ENCODE measurements around the gene GPRASP1.

GPRASP1 gene

DNA sequence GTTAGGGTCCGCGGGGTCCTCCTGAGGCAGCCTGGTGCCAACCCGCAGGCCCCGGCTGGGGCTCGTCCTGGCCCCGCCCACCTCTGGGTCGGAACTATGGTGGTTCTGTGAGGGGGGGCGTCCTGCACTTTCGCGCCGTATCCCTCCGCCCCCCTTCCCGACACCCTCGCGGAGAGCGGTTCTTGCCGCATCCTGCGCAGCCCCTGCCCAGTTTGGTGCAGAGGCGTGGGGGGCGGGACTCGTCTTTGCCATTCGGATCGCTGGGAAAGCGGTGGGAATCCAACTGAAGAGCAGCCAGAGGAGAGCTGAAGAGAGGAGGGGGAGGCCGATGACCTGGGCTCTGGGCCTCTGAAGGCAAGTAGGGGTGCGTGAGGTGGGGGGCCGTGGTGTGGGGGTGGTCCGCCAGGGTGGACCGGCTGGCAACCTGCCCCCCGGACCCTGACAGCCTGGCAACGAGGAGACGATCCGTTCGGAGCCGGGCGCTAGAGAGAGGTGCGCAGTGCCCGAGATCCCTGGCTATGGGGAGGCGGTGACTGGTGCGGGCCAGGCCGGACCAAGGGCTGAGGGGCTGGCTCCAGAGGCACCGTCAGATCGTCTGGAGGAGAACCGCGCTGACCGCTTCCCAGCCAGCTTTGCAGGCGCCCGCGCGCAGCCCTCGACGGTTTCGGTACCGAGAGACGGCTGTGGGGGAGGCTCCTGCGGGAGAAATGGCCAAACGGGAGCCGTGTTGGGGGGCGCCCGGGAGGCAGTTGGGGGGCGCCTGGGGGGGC is at the start of gene GPRASP1:
TSS of gene GPRASP1 (plus strand) at position 242 of the 770 bp plus-strand sequence. CDS start 2,431 bp downstream, outside the sequence.
- no peak within 1 kb of the TSS for H3K27ac ChIP-seq (ENCODE audit: low read depth, low read length)

GRCh38 chrX:102604327-102604726 is 47.0 kb upstream of the GPRASP1 start:
- H3K9ac ChIP-seq (ENCODE audit: low read depth in 1 of 2, low read length in 2 of 2) = no peak overlapping the region
- H3K27me3 ChIP-seq (ENCODE audit: control insufficient read depth in 1 of 2, insufficient read depth in 2 of 2, low read length in 2 of 2) = no peaks in the 10 kb centered on the region
- no peaks in the 10 kb centered on the region for H3K9me3 ChIP-seq (ENCODE audit: control insufficient read depth in 1 of 2, low read length in 2 of 2)
- no peak overlapping the region for H3K27ac ChIP-seq (ENCODE audit: low read depth, low read length)
- peaks cover 0 to 8% of the 10 kb centered on the region in 2 donors for H3K36me3 ChIP-seq (ENCODE audit: control insufficient read depth in 1 of 2, insufficient read depth in 2 of 2, low read length in 2 of 2)
- H3K4me1 ChIP-seq (ENCODE audit: control insufficient read depth in 1 of 2, insufficient read depth in 2 of 2, low read length in 2 of 2) = no peaks in the 10 kb centered on the region
- no peak overlapping the region for H3K4me3 ChIP-seq (ENCODE audit: low read depth in 1 of 2, low read length in 2 of 2)

More for the DNA sequence above, at the start of gene GPRASP1:
- no peaks in the 10 kb centered on the region for H3K9me3 ChIP-seq (ENCODE audit: control insufficient read depth in 1 of 2, low read length in 2 of 2)
- peak within 1 kb of the TSS; percentile 58 to 65 for H3K4me3 ChIP-seq (ENCODE audit: low read depth in 1 of 2, low read length in 2 of 2)
- peak within 1 kb of the TSS; percentile 36 to 43 for H3K9ac ChIP-seq (ENCODE audit: low read depth in 1 of 2, low read length in 2 of 2)
- H3K36me3 ChIP-seq (ENCODE audit: control insufficient read depth in 1 of 2, insufficient read depth in 2 of 2, low read length in 2 of 2) = no peaks in the 10 kb centered on the region
- no peaks in the 10 kb centered on the region for H3K27me3 ChIP-seq (ENCODE audit: control insufficient read depth in 1 of 2, insufficient read depth in 2 of 2, low read length in 2 of 2)
- H3K4me1 ChIP-seq (ENCODE audit: control insufficient read depth in 1 of 2, insufficient read depth in 2 of 2, low read length in 2 of 2) = no peaks in the 10 kb centered on the region

DNA sequence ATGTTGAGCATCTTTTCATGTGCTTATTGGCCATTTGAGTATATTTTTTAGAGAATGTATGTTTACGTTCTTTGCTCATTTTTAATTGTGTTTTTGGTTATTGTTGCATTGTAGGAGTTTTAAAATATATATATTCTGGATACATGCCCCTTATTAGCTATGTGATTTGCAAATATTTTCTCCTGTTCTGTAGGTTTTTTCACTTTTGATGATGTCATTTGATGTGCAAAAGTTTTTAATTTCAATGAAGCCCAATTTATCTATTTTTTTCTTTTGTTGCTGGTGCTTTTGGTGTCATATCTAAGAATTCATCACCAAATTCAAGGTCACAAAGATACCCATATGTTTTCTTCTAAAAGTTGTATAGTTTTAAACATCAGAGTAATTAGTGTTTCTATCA is 45.2 kb upstream of the GPRASP1 start:
- no peaks in the 10 kb centered on the region for H3K4me1 ChIP-seq (ENCODE audit: control insufficient read depth in 1 of 2, insufficient read depth in 2 of 2, low read length in 2 of 2)
- H3K9me3 ChIP-seq (ENCODE audit: control insufficient read depth in 1 of 2, low read length in 2 of 2) = no peaks in the 10 kb centered on the region
- peaks cover 0 to 8% of the 10 kb centered on the region in 2 donors for H3K36me3 ChIP-seq (ENCODE audit: control insufficient read depth in 1 of 2, insufficient read depth in 2 of 2, low read length in 2 of 2)
- no peak overlapping the region for H3K27ac ChIP-seq (ENCODE audit: low read depth, low read length)
- no peak overlapping the region for H3K9ac ChIP-seq (ENCODE audit: low read depth in 1 of 2, low read length in 2 of 2)
- no peaks in the 10 kb centered on the region for H3K27me3 ChIP-seq (ENCODE audit: control insufficient read depth in 1 of 2, insufficient read depth in 2 of 2, low read length in 2 of 2)
- no peak overlapping the region for H3K4me3 ChIP-seq (ENCODE audit: low read depth in 1 of 2, low read length in 2 of 2)

DNA sequence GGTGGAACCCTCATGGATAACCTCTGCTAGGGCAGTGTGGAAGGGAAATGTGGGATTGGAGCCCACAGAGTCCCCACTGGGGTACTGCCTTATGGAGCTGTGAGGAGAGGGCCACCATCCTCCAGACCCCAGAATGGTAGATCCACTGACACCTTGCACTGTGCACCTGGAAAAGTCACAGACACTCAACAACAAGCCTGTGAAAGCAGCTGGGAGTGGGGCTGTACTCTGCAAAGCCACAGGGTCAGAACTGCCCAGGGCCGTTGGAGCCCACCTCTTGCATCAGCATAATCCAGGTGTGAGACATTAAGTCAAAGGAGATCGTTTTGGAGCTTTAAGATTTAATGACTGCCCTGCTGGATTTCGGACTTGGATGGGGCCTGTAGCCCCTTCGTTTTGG is 40.4 kb upstream of the GPRASP1 start:
- peaks cover 0 to 3% of the 10 kb centered on the region in 2 donors for H3K36me3 ChIP-seq (ENCODE audit: control insufficient read depth in 1 of 2, insufficient read depth in 2 of 2, low read length in 2 of 2)
- no peaks in the 10 kb centered on the region for H3K4me1 ChIP-seq (ENCODE audit: control insufficient read depth in 1 of 2, insufficient read depth in 2 of 2, low read length in 2 of 2)
- no peak overlapping the region for H3K4me3 ChIP-seq (ENCODE audit: low read depth in 1 of 2, low read length in 2 of 2)
- H3K27me3 ChIP-seq (ENCODE audit: control insufficient read depth in 1 of 2, insufficient read depth in 2 of 2, low read length in 2 of 2) = no peaks in the 10 kb centered on the region
- H3K9me3 ChIP-seq (ENCODE audit: control insufficient read depth in 1 of 2, low read length in 2 of 2) = no peaks in the 10 kb centered on the region
- no peak overlapping the region for H3K9ac ChIP-seq (ENCODE audit: low read depth in 1 of 2, low read length in 2 of 2)
- no peak overlapping the region for H3K27ac ChIP-seq (ENCODE audit: low read depth, low read length)

DNA sequence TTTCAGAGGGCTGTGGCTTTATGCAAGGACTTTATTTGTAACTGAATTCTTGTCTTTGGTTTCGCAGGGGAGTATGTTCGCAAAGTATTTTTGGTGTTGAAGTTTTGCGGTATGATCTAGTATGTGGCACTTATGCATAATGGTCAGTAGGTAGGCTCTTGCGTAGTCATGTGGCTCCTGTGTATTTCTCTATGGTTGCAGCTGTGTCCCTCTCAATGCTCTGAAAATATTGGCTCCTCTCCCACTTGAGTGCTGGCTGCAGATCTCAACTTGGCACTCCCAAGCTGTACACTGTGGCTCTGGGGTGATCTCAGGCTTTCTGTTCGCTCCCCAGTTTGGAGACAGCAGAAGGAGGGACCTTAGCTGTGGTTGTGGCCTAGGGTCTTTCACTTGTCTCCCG is 27.2 kb upstream of the GPRASP1 start:
- no peaks in the 10 kb centered on the region for H3K36me3 ChIP-seq (ENCODE audit: control insufficient read depth in 1 of 2, insufficient read depth in 2 of 2, low read length in 2 of 2)
- peaks cover 3 to 8% of the 10 kb centered on the region in 2 donors for H3K9me3 ChIP-seq (ENCODE audit: control insufficient read depth in 1 of 2, low read length in 2 of 2)
- no peak overlapping the region for H3K4me3 ChIP-seq (ENCODE audit: low read depth in 1 of 2, low read length in 2 of 2)
- no peaks in the 10 kb centered on the region for H3K27me3 ChIP-seq (ENCODE audit: control insufficient read depth in 1 of 2, insufficient read depth in 2 of 2, low read length in 2 of 2)
- H3K27ac ChIP-seq (ENCODE audit: low read depth, low read length) = no peak overlapping the region
- H3K9ac ChIP-seq (ENCODE audit: low read depth in 1 of 2, low read length in 2 of 2) = no peak overlapping the region
- H3K4me1 ChIP-seq (ENCODE audit: control insufficient read depth in 1 of 2, insufficient read depth in 2 of 2, low read length in 2 of 2) = no peaks in the 10 kb centered on the region

GRCh38 chrX:102627640-102628039 is 23.6 kb upstream of the GPRASP1 start:
- no peak overlapping the region for H3K27ac ChIP-seq (ENCODE audit: low read depth, low read length)
- no peaks in the 10 kb centered on the region for H3K4me1 ChIP-seq (ENCODE audit: control insufficient read depth in 1 of 2, insufficient read depth in 2 of 2, low read length in 2 of 2)
- H3K36me3 ChIP-seq (ENCODE audit: control insufficient read depth in 1 of 2, insufficient read depth in 2 of 2, low read length in 2 of 2) = no peaks in the 10 kb centered on the region
- H3K9me3 ChIP-seq (ENCODE audit: control insufficient read depth in 1 of 2, low read length in 2 of 2) = no peaks in the 10 kb centered on the region
- no peak overlapping the region for H3K9ac ChIP-seq (ENCODE audit: low read depth in 1 of 2, low read length in 2 of 2)
- H3K27me3 ChIP-seq (ENCODE audit: control insufficient read depth in 1 of 2, insufficient read depth in 2 of 2, low read length in 2 of 2) = no peaks in the 10 kb centered on the region
- H3K4me3 ChIP-seq (ENCODE audit: low read depth in 1 of 2, low read length in 2 of 2) = no peak overlapping the region

DNA sequence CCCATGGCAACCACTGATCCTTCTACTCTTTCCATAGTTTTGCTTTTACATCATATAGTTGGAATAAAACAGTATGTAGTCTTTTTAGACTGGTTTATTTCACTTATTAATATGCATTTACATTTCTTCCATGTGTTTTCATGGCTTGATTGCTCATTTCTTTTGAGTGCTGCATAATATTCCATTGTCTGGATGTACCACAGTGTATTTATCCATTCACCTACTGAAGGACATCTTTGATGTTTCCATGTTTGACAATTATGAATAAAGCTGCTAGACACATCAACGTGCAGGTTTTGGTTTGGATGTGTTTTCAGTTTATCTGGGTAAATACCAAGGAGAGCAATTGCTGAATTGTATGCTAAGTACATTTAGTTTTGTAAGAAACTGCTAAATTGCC is 13.7 kb upstream of the GPRASP1 start:
- no peak overlapping the region for H3K9ac ChIP-seq (ENCODE audit: low read depth in 1 of 2, low read length in 2 of 2)
- no peaks in the 10 kb centered on the region for H3K27me3 ChIP-seq (ENCODE audit: control insufficient read depth in 1 of 2, insufficient read depth in 2 of 2, low read length in 2 of 2)
- no peak overlapping the region for H3K27ac ChIP-seq (ENCODE audit: low read depth, low read length)
- no peaks in the 10 kb centered on the region for H3K4me1 ChIP-seq (ENCODE audit: control insufficient read depth in 1 of 2, insufficient read depth in 2 of 2, low read length in 2 of 2)
- H3K36me3 ChIP-seq (ENCODE audit: control insufficient read depth in 1 of 2, insufficient read depth in 2 of 2, low read length in 2 of 2) = no peaks in the 10 kb centered on the region
- H3K9me3 ChIP-seq (ENCODE audit: control insufficient read depth in 1 of 2, low read length in 2 of 2) = no peaks in the 10 kb centered on the region
- H3K4me3 ChIP-seq (ENCODE audit: low read depth in 1 of 2, low read length in 2 of 2) = no peak overlapping the region

- Histone ChIP-seq H3K27me3 (ENCODE audit: control insufficient read depth in 1 of 2, insufficient read depth in 2 of 2, low read length in 2 of 2) (no peaks in the 10 kb centered on the region), H3K9ac (ENCODE audit: low read depth in 1 of 2, low read length in 2 of 2) (no peak overlapping the region), H3K4me1 (ENCODE audit: control insufficient read depth in 1 of 2, insufficient read depth in 2 of 2, low read length in 2 of 2) (no peaks in the 10 kb centered on the region), H3K9me3 (ENCODE audit: control insufficient read depth in 1 of 2, low read length in 2 of 2) (no peaks in the 10 kb centered on the region), H3K4me3 (ENCODE audit: low read depth in 1 of 2, low read length in 2 of 2) (peak overlapping the region; percentile 58 to 65), H3K36me3 (ENCODE audit: control insufficient read depth in 1 of 2, insufficient read depth in 2 of 2, low read length in 2 of 2) (no peaks in the 10 kb centered on the region), H3K27ac (ENCODE audit: low read depth, low read length) (no peak overlapping the region)
Observed at GRCh38 chrX:102650903-102651241, 411 bp upstream of the GPRASP1 start.

DNA sequence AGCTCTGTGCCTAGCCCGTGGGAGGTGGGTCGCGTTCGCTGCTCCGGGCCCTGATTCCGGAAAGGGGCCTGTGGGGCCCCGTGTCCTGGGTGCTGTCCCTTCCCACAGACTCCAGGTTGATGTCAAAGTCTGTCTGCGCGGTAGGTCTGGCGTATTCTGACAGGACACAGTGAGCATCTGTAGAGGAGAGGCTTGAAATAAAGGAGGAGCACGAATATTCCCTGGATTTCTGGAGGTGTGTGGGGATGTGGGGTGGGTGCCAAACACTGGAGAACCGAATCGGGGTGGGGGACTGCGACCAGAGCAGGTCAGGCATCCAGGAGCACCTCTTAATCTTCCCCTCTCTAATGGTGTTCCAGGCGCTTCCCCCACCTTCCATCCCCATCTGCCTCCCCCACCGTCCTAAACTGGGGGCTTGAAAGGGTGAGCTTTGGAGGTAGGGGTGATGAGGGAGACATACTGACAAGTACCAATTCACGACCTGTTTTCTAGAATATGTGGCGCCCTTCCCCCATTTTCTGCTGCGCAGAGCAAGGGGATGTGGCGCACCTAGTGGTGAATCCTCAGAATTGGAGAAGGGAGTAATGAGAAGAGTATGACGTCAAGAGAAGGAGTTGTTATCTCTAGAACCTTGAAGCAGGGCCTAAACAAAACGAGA is 877 bp downstream of the GPRASP1 start:
- Histone ChIP-seq H3K27ac (ENCODE audit: low read depth, low read length) (no peak overlapping the region), H3K36me3 (ENCODE audit: control insufficient read depth in 1 of 2, insufficient read depth in 2 of 2, low read length in 2 of 2) (no peaks in the 10 kb centered on the region), H3K4me3 (ENCODE audit: low read depth in 1 of 2, low read length in 2 of 2) (peak overlapping the region; percentile 58 to 65), H3K9me3 (ENCODE audit: control insufficient read depth in 1 of 2, low read length in 2 of 2) (no peaks in the 10 kb centered on the region), H3K4me1 (ENCODE audit: control insufficient read depth in 1 of 2, insufficient read depth in 2 of 2, low read length in 2 of 2) (no peaks in the 10 kb centered on the region), H3K9ac (ENCODE audit: low read depth in 1 of 2, low read length in 2 of 2) (peak overlapping the region; percentile 36 to 43), H3K27me3 (ENCODE audit: control insufficient read depth in 1 of 2, insufficient read depth in 2 of 2, low read length in 2 of 2) (no peaks in the 10 kb centered on the region)

GRCh38 chrX:102654696-102655095 is 3.4 kb downstream of the GPRASP1 start:
- no peak overlapping the region for H3K9ac ChIP-seq (ENCODE audit: low read depth in 1 of 2, low read length in 2 of 2)
- H3K9me3 ChIP-seq (ENCODE audit: control insufficient read depth in 1 of 2, low read length in 2 of 2) = no peaks in the 10 kb centered on the region
- H3K27me3 ChIP-seq (ENCODE audit: control insufficient read depth in 1 of 2, insufficient read depth in 2 of 2, low read length in 2 of 2) = no peaks in the 10 kb centered on the region
- no peaks in the 10 kb centered on the region for H3K4me1 ChIP-seq (ENCODE audit: control insufficient read depth in 1 of 2, insufficient read depth in 2 of 2, low read length in 2 of 2)
- H3K36me3 ChIP-seq (ENCODE audit: control insufficient read depth in 1 of 2, insufficient read depth in 2 of 2, low read length in 2 of 2) = no peaks in the 10 kb centered on the region
- H3K4me3 ChIP-seq (ENCODE audit: low read depth in 1 of 2, low read length in 2 of 2) = no peak overlapping the region
- H3K27ac ChIP-seq (ENCODE audit: low read depth, low read length) = no peak overlapping the region

Data from duodenal mucosa (tissue), 2 donors.